GM19193 (cell line): ENCODE results near the gene RNH1.
A peak's percentile ranks its signal among the peaks of the same experiment; 100 is the strongest.

Experiments used
- POLR2A ChIP-seq: IDR thresholded peaks from 4 replicates; pipeline ENCODE4 v1.6.1; 2011; ENCODE audit not compliant: insufficient read depth, insufficient read length; ENCODE audit errors: extremely low read depth

Gene RNH1

DNA sequence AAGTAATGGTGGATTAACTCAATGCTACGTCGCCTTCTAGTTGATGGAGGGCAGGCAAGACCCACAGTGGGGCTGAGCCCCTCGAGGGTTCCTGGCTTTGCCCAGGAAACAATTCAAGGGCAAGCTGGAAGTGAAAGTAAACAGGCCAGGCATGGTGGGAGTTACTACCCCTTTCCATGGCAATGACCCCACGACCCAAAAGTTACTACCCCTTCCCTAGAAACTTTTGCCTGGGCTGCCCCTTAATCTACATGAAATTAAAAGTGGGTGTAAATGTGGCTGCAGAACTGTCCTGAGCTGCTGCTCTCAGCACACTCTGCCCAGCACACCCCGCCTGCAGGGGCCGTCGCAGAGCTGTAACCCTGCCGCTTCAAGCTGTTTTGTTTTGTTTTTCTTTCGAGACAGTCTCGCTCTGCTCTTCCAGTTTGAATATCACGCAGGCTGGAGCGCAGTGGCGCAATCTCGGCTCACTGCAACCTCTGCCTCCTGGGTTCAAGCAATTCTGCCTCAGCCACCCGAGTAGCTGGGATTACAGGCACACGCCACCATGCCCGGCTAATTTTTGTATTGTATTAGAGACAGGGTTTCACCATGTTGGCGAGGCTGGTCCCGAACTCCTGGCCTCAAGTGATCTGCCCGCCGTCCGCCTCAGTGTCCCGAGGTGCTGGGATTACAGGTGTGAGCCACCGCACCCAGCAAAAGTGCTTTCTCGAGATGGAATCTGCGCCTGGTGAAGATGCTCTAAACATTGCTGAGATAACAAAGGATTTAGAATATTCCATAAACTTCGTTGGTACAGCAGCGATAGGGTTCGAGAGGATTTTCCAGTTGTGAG lies 5.9 kb upstream of the RNH1 start:
- no peak for TF ChIP-seq POLR2A

DNA sequence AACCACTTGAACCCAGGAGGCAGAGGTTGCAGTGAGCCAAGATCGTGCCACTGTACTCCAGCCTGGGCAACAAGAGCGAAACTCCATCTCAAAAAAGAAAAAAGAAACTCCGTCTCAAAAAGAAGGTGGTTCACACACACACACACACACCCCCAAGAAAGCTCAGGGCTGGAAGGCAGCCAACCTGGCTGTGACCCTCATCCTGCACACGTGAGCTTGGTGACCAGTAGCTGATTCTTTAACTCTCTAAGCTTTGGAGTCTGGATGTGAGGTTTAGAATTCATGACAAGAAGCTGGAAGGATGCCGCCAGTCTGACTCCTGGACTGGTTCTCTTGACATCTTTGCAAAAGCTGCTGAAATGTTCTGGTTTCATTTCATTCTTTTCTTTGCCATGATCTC lies 1.9 kb upstream of the RNH1 start:
- TF ChIP-seq POLR2A = no peak

DNA sequence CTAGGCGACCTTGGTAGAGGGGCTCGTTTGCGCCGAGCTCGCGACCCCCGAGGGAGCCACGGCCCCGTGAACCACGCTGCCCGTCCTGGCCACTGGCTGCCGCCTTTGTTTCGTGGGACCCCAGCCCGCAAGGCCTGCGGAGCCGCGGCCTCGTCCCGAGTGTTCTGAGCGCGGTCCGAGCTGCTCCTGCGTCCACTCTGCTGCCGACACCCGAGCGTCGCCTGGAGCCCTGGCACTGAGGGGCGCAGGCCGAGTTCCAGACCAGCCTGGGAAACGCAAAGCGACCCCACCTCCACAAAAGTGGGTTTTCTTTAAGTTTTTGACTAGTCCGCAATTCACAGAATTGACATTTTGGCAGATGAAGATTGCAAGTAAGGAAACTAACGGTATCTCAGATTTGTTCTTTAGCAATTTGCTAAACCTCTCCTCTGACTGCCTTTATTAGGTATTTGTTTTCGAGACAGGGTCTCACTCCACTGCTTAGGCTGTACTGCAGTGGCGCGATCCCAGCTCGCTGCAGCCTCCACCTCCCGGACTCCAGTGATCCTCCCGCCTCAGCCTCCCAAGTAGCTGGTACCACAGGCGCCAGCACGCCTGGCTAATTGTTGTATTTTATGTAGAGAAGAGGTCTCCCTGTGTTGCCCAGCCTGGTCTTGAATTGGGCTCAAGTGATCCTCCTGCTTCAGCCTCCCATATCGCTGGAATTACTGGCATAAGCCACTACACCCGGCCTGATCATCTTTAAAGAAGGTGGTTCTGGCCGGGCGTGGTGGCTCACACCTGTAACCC lies 879 bp upstream of the RNH1 start:
- no peak for TF ChIP-seq POLR2A

DNA sequence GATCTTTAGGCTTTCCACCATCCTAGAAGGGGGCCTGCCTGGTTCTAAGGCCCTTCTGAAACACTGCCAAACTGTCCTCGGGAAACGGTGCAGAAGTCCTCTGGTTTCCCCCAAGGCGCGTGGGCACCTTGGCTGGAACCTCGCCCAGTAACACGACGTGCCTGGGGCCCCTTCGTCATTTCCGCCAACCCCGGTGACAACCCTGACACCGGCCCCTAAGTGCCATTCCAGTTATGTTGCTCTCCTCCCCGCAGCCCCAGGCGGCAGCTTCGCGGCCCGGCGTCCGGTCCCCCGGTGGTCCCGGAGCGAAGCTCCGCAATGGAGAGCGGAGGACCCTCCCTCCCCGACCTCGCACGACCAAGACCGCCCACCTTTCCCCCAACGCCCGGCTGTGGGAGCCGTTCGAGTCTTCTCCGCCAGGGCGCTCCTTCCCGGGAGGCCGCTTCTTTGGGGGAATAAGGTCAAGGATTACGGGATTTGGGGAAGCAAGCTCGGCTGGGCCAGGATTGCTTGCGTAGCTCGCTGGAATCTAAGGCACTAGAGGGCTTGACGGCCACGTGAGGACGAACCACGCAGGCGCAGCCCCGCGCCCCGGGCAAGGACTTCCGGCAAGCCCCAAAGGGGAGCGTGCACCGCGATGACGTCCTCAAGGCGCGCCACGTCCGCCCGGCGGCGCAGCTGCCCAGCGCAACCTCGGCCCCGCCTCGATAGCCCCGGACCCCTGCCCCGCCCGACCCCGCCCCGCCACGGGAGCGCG lies 626 bp downstream of the RNH1 start:
- peak; percentile 78 for TF ChIP-seq POLR2A

DNA sequence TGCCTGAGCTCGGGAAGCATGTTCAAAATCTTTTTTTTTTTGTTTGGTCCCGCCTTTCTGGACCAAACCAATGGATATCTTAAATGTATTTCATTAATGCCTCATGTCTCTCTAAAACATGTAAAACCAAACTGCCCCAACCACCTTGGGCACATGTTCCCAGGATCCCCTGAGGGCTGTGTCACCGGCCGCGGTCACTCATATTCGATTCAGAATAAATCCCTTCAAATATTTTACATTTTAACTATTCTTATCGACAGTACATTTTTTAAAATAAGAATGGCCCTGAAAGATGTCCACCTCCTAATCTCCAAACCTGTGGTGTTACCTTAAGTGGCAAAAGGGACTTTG lies 2.1 kb downstream of the RNH1 start:
- TF ChIP-seq POLR2A = no peak

DNA sequence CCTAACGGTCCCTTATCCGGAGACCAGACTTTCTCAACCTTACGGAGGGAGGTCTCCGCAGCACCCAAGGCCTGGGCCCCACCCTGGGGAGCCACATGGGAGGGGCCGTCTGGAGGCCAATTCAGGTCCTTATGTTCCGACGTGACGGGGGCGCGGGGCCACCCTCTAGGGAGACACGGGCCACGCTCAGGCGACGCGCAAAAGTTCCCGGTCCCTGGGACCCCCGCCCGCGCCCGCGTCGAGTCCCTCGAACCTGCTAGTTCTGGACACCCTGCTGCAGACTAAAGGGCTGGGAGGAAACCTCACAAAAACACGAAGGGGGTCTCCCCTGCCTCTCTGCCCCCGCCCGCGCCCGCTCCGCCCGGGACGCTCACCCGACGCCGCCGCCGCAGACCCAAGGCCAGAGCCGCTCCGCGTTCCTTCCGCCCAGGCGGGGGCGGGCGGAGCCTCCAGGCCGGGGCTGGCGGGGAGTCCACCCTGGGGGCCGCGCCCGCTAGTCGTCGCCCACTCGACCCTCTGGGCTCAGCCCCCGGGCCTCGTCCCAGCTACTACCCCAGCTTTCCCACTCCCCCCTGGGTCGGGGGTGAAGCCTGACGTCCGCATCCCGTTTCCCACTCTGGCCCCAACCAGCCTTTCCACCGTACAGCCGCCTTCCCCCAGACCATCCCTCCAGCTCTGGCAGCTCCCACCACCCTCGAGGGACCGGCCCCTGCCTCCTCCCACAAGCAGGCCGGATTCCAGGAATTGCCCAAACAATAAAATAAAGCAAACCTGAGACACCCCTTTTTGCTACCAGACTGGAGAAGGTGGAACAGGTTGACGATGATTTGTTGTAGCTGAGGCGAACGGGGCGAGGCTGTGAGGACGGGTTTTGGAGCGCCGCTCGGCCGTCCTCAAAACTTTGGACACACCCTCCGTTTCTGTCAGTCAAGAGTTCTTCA lies 2.7 kb downstream of the RNH1 start:
- TF ChIP-seq POLR2A = peak; percentile 17

DNA sequence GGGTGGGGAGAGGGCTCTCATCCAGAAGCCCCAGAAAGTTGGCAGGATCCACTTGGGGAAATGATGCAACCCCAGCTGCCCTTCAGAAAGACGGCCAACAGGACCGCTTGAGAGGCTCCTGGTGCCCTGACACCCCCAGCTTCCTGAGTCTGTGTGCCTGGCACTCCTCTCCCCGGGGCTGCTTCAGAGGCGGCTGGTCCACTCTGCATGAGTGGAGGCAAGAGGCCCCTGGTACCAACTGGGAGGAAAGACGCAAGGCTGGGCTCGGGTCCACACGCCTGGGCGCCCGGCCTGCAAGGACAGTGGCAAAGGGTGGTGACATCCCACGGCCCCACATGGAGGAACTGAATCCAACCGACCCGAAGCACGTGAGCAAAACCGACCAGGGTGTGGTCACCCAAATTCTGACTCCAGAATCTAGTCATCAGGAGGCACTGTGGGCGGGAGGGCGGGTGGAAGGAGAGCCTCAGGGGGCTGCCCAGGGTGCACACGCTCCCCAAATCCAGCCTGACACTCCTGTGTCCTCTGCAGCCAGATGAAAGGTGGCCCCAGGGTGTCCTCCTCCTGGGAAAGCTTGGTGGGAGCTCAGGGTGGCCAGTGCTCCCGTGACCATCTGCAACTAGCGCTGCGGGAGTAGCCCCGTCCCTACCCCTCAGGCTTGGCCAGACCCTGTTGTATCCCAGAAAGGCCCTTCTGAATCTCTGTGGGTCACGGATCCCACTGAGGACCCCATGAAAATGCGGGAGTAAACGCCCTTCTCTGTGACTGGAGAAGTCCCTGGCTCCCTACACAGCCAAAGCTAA lies 3.7 kb downstream of the RNH1 start:
- no peak for TF ChIP-seq POLR2A

DNA sequence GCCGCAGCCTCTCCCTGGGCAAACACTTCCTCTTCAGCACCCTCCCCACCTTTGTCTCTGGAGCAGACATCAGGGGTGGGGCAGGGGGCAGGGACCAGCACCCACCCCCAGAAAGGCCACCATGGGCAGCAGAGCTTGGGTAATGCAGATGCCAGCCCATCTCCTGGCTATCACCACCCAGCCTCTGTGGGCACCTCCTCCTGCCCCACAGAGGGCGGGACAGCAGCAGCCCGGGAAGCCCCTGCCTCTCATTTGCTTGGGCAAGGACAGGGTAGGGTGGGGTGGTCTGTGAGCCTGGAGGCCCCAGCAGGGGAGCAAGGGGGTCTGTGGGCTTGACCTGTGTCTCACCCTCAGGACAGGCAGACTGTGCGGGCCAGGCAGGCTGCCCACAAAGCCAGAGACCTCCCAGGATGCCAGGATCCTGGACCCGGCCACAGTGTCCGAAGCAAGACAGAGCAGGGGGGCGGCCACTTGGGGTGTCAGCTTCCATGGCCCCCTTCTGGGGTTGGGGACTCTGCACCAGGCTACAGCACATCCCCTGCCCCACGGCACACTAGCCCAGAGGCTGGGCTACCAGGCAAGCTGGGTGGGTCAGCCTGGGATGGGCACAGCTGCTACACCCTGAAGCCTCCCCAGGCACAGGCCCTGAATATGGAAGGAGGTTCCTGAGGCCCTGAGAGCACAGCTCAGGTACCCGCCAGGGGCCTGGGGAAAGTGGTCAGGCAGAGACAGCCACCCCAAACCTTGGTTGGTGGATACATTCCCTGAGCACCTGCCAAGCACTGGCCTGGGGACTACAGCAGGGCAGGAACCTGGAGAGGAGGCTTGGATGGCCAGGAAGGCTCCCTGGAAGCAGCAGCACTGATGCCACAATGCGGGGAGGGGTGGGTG lies 4.5 kb downstream of the RNH1 start:
- TF ChIP-seq POLR2A = peak; percentile 7

DNA sequence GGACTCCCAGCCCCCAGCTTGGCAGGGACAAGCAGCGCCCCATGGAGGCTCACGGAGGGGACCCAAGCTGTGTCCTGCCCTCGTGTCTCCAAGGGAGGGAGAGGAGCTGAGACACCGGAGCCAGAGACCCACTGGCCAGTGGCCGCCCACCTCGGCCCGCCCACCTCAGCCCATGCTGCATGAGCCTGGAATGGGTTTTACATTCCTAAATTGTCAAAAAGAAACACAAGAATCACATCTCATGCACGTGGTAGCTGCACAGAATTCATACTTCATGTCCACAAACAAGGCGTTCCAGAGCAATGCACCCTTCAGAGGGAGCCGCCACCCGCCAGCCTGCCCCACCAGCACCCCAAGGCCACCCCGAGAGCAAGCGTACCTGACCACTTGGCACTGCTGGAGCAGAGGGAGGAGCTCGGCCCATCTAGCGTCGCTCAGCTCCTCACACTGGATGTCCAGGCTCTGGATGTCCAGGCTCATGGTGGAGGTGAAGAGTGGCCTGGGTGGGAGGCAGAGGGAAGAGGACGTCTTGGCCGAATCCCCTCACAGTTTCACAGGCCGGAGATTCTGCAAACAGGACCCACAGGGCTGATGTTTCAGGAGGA lies 5.3 kb downstream of the RNH1 start:
- no peak for TF ChIP-seq POLR2A

DNA sequence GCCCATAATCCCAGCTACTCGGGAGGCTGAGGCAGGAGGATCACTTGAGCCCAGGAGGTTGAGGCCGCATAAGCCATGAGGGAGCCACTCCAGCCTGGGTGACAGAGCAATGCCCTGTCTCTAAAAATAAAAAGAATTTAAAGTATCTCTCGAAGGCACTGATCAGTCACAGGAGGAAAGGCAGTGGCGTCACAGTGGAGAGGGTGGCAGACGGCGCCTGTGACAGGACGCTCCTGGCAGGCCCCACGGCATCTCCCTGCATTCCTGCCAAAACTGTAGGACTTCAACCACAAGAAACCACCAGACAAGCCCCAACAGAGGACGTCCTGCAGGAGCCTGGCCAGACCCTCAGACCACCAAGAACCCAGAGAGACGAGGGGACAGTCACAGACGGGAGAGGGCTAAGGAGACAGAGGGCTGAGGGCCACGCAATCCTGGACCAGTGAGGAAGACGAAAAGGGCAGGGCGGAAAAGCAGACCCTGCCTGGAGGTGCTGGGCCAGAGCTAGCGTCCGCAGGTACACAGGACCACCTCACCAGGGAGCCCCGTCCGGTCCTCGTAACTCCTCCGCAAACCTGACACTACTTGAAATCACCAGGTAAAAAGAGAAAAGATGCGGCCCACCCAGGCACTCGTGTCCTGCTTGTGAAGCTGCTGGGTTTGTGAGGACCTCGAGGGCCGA lies 5.9 kb downstream of the RNH1 start:
- TF ChIP-seq POLR2A = no peak

DNA sequence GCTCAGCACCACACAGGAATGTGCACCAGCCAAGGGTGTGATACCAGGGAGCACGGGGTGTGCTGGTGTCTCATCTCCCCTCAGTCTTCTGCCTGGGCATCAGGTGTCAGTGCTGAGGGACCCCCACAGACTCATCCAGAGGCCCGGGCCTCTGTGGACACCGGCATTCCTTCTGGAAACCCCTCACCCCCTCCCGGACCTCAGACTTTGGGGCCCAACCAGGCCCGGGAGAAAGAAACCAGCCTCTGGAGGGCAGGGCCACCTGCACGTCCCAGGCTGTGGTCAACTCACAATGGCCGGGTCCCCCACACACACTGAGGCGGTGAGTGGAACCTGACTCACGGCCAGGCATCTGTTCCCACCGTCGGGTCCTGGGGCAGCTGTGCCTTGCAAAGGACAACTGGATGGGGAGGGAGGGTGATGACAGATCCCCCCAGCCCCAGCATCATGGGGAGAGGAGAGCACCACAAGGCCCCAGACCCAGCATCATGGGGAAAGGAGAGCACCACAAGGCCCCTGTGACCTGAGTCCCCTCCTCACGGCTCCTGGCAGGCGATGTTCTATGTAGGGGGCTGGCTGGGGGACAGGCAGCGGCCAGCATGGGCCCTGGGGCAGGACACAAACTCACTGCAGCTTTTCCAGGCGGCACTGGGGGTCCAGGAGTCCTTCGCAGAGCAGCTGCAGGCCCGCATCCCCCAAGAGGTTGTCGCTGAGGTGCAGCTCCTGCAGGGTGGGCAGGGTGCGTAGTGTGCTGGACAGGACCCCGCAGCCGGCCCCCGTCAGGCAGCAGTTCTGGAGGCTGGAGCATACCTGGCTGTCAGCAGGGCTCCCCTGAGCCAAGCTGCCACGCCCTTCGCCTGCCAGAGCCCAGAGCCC lies 7.6 kb downstream of the RNH1 start:
- TF ChIP-seq POLR2A = no peak
